Measurements from ENCODE around the gene MOB1B.
"Not testable (repeated sequence)": the region's sequence is repeated elsewhere in the genome, so short reads cannot be mapped to it uniquely, and the experiment has no call there.

MOB1B gene

DNA sequence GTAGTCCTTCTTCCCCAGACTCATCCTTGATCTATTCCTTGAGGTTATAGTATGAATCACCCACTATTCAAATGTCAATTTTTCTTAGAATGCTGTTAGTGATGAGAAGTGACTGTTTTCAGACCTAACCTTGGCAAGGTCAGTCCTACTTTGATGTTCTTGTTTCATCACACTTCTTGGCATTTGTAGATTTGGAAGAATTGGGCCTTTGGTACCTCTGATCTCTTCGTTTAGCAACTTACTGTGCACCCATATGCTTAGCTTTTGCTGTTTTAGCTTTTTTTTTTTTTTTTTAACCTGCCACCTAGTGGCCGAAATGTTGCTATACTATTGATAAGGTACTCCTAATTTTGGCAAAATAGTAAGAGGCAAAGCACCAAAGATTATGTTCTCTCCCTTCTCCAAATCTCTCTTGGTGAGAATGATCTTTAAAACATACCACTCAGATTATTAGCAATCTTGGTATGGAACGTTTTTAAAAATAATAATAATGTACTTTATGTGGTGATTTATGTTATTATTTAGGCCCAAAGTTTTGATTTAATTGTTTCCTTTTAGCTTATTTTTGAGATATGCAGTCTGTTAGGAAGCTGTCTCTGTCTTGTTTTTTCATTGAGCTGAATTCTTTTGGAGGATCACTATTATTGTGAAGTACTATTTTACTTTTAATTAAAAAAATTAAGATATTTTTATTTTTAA lies 107.9 kb downstream of the MOB1B start:
- no peak for FAIRE-seq

- no peak for FAIRE-seq
These were observed 109.3 kb downstream of the MOB1B start for GRCh38 chr4:71011451-71011850.

GRCh38 chr4:71017391-71017790 lies 115.2 kb downstream of the MOB1B start:
- FAIRE-seq = not testable (repeated sequence)

DNA sequence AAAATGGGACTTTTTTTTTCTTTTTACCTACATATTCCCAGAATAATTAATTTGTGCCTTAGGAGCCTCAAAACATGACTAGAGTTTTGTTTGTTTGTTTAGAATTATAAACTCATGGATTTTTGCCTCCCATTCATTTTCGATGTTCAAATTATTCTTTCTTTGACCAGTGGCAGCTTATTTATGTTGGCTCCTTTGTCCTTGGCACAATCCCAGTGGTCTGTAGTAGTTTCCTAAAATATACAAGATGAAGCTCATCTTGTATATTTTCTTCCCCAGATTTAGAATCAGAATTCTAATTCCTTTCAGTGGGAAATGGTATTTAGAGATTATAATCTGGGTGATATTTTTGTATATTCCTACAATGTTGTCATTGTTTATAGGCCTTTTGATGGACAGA lies 118.4 kb downstream of the MOB1B start:
- no peak for FAIRE-seq

DNA sequence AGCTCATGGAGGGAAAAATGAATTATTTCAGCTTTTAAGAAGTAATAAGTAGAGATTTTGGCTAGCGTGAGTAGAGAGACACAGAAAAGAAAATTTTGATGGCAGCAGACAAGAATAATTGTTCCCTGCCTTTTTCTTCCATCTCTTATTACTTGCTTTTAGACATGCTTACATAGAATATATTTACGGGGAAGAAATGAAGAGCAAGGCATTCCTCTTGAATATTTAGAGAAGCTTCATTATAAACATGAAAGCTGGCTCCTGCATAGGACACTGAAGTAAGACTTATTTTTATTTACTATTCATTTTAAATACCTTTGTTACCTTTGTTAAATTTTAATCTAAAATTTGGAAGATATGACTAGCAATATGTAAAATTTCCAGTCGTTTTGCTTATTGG lies 123.5 kb downstream of the MOB1B start:
- no peak for FAIRE-seq

- FAIRE-seq = no peak
These were observed 123.9 kb downstream of the MOB1B start for GRCh38 chr4:71026086-71026485.

DNA sequence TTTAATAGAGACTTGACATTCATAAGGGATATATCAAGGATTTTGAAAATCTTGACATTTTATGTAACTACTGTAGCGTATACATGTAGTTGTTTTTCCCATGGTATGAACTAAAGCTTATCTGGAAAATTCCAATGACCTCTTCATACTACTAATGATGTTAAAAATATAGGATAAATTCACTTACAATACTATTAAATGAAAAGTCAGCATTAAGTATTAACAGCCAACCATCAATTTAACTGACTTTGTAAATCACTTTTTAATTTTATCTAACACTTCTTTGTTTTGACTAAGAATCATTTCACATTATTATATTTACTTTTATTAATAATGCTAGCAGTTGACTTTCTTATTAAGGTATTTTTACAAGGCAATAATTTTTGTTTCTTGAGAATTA lies 125.4 kb downstream of the MOB1B start:
- peak; percentile 80 for FAIRE-seq

DNA sequence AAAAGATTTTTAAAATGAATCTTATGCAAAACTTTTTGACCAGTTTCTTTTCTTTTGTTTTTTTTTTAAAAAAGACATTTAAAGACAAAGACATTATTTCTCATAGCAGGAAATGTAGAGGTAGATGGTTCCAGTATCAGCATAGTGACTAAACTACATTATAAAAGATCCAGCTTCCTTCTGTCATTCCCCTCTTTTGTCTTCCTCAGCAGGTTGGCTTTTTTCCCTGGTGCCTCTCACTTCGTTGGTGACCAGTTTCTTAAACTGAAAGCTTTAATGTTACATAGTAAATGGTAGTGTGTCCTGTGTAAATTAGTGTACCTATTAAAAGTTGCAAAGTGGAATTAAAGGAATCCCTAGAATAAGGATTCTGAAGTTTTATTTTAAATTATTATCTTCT lies 127.3 kb downstream of the MOB1B start:
- no peak for FAIRE-seq

DNA sequence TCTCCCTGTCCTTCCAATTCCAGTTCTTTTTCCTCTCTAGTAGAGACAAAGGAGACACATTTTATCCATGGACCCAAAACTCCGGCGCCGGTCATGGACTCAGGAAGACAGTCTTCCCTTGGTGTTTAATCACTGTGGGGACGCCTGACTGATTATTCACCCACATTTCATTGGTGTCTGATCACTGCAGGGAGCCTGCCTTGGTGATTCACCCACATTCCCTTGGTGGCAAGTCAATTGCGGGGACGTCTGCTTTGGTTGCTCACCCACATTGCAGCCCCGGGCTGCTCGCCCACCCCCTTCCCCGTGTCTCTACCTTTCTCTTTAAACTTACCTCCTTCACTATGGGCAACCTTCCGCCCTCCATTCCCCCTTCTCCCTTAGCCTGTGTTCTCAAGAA lies 129.9 kb downstream of the MOB1B start:
- FAIRE-seq = not testable (repeated sequence)

Data from G401.6 (cell line).